Ovary (tissue), 3 donors: ENCODE data around the gene KIAA0040.

ENCODE experiments used
- EP300 ChIP-seq: sonication (generic); formaldehyde crosslinking; IDR thresholded peaks from one replicate; pipeline ENCODE4 v1.6.1; 2017; ENCODE audit warnings: antibody characterized with exemption
- POLR2A ChIP-seq: fragments of 450-650 bp; IDR thresholded peaks from one replicate; pipeline ENCODE4 v1.6.1; 2017; ENCODE audit warnings: antibody characterized with exemption, mild to moderate bottlenecking, moderate library complexity
- TF ChIP-seq, protein P1 (sequence below), 3 donors: fragments of 450-650 bp in 2 of 3; fragments of 200-600 bp in 1 of 3; IDR thresholded peaks; one replicate each; pipeline versions ENCODE4 v1.5.1 to v1.8.0; 2016 to 2022; ENCODE audit warnings: antibody characterized with exemption in 3 of 3, mild to moderate bottlenecking in 1 of 3
- donor health status: DM: no; HTN: no; CAD: no.

- TF ChIP-seq, protein P1, sequence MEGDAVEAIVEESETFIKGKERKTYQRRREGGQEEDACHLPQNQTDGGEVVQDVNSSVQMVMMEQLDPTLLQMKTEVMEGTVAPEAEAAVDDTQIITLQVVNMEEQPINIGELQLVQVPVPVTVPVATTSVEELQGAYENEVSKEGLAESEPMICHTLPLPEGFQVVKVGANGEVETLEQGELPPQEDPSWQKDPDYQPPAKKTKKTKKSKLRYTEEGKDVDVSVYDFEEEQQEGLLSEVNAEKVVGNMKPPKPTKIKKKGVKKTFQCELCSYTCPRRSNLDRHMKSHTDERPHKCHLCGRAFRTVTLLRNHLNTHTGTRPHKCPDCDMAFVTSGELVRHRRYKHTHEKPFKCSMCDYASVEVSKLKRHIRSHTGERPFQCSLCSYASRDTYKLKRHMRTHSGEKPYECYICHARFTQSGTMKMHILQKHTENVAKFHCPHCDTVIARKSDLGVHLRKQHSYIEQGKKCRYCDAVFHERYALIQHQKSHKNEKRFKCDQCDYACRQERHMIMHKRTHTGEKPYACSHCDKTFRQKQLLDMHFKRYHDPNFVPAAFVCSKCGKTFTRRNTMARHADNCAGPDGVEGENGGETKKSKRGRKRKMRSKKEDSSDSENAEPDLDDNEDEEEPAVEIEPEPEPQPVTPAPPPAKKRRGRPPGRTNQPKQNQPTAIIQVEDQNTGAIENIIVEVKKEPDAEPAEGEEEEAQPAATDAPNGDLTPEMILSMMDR (IDR thresholded peaks at IDR 0.05): no peak
- TF ChIP-seq POLR2A (no peak), EP300 (no peak)
Measured at GRCh38 chr1:175147569-175147968, 45.0 kb downstream of the KIAA0040 start.
